GM21381 (cell line): ENCODE data around the gene PPIL6.

Experiments used
- ATAC-seq: cut with Tn5 transposase; IDR thresholded peaks from one replicate; pipeline ENCODE4 v1.9.1; 2021; ENCODE audit warnings: mild to moderate bottlenecking, moderate library complexity; ENCODE audit not compliant: unreplicated experiment

Gene PPIL6

GRCh38 chr6:109449795-109450673, 9.6 kb upstream of the PPIL6 start:
- no peak for ATAC-seq

DNA sequence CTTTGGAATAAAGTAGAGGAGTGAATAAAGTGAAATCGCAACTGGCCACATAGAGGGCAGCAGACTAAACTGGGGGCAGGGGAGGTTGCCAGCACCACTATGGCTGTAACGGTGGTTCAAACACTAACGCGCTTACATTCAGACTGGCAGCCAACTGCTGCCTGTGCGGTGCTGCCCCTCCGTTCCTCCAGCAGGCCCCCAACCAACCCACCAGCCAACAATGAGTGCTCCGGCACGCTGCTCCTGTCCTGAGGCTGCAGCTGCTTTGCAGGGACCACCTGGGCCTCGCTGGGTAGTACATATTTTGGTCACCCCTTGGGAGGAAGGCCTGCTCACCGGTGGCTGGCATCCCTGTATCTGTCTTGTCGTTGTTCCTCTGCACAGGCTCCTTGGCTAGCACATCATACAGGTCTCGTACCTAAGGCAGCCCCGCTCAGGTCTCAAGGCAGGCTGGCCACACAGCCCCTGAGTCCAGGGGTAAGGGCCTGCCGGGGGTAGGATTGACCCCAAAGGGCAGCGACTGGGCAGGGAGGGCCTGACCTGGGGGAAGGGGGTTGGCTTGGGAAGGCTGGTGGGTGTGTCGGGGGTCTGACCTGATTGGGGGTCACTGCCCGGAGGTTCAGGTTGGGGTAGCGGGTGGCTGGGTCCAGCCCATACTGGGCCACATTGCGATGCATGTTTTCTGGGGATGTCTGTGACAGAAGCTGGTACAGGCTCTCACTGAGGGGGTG, 8.8 kb upstream of the PPIL6 start:
- ATAC-seq, result no peak

- ATAC-seq, result no peak
These were observed 8.2 kb upstream of the PPIL6 start for GRCh38 chr6:109448615-109449014.

DNA sequence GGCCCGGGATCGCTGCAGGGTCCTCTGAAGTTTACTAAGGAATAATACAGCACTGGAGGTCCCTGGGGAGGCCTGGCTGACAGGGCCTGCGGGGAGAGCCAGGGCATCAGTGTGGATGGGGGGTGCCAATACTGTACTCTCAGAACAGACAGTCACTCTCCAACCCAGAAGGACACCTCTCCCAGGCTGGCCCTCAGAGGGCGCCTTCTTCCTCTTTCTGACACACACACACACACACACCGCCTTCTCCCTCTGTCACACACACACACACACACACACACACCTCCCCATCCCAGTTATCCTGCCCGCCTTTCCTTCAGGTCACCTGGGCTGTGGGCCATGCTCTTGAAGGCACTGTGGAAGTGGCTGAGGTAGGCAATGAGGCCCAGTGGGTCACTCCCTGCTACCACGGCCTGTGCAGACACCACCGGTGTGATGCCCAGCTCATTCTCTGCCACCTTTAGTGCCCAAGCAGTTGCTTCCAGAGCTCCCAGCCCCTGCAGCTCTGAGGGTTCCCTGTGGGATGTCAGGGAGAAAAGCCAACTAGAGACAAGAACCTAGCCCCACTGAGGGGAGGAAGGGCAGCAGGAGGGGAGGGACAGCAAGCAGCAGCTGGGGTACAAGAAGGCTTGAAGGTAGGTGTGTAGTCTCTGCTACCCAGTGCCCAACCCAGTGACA, 7.6 kb upstream of the PPIL6 start:
- no peak for ATAC-seq

DNA sequence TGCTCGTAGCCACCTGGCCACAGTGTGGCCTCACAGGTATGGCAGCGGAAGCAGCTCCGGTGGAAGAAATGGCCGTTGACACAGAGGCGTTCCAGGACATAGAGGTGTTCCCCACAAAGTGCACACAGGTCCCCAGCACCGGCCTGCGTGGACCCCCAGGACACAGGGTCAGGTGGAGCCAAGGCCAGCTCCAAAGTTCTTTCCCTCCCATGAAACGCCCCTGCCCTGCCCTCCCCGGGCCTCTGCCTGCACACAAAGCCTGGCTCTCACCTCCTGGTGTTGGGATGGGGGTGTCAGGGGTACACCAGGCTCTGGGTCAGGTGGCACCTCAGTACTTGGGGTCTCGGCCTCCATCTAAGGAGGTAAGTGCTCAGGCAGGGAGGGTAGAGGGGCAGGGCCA, 6.7 kb upstream of the PPIL6 start:
- no peak for ATAC-seq

GRCh38 chr6:109446541-109446940, 6.1 kb upstream of the PPIL6 start:
- no peak for ATAC-seq

GRCh38 chr6:109446072-109446471, 5.6 kb upstream of the PPIL6 start:
- ATAC-seq, result no peak

DNA sequence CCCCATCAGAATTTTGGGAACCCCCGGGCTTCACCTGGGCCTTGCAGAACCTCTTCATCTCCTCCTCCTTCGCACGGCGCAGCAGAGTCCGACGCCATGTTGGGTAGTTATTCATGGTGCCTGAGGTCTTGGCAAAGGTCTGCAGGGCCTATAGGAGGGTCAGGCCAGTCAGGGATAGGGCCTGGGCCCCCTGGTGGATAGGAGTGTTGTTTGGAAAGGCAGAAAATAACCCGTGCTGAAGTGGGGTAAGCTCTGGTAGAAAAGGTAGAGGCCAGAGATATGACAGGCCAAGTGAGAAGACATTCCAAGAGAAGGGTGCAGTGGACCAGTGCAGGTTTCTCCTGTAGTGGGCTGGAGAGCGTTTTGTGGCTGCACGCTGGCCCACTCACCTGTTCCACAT, 5.0 kb upstream of the PPIL6 start:
- no peak for ATAC-seq

DNA sequence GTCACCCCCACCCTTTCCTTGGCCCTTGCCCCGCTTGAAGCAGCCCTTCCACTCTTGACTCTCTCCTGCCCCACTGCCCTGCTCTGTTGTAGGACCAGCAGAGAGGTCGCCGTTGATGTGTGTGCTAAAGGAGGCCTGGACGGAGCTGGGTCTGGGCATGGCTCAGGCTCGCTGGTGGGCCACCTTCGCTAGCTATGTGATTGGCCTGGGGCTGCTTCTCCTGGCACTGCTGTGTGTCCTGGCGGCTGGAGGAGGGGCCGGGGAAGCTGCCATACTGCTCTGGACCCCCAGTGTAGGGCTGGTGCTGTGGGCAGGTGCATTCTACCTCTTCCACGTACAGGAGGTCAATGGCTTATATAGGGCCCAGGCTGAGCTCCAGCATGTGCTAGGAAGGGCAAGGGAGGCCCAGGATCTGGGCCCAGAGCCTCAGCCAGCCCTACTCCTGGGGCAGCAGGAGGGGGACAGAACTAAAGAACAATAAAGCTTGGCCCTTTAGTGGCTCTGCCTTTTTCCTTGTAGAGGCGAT, 3.1 kb upstream of the PPIL6 start:
- no peak for ATAC-seq

DNA sequence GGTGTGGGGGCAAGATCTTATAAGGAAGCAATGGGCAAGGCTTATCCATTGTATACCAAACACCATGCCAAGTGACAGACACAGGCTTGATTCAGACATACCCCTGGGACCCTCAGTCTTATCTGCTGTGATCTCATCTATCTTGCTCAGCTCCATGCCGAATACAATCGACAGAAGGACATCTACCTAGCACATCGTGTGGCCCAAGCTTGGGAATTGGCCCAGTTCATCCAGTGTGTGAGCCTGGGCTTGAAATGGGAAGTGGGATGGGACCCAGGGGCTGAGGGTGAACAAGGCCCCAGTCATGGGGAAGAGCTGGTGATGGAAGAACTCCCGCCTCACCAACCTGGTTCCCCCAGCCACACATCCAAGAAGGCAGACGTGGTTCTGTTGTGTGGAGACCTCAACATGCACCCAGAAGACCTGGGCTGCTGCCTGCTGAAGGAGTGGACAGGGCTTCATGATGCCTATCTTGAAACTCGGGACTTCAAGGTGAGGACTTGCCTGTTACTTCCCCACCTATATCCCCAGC, 2.0 kb upstream of the PPIL6 start:
- no peak for ATAC-seq

- peak; percentile 9 for ATAC-seq
These were observed 815 bp upstream of the PPIL6 start for GRCh38 chr6:109441069-109441816.

DNA sequence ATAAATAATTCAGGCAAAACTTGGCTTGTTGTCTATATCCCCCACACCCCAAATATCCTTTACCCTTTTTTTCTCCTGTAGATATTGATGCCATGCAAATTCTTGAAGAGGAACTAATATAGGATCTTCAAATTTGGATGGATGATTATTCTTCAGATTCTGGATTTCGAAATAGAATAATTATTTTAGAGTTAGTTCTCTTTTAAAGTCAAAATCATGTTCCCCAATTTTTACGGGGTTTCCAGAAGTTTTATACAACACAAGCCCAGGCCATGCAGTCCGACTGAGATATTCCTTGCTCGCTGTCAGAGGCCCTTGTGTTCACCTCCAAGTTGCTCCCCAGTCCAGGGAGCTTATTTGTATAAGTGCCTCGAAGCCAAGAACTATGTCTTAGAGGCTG, 4.4 kb downstream of the PPIL6 start:
- no peak for ATAC-seq

GRCh38 chr6:109434456-109434855, 6.0 kb downstream of the PPIL6 start:
- ATAC-seq, result no peak

GRCh38 chr6:109429496-109429895, 10.9 kb downstream of the PPIL6 start:
- no peak for ATAC-seq

- ATAC-seq, result no peak
These were observed 11.4 kb downstream of the PPIL6 start for GRCh38 chr6:109428889-109429477.

DNA sequence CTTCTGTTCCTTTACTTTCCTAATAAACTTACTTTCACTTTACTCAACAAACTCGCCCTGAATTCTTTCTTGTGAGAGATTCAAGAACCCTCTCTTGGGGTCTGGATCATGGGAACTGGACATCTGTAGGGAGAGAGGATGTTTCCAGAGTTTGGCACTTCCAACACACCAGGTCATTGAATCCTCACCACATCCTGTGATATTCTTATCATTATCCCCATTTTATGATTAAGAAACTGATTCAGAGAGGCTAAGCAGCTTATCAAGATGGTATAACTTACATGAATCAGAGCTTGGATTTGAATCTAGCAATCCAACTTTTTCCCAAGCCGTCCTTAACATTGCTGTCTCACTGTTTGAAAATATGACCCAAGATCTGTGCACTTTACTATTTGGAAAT, 15.5 kb downstream of the PPIL6 start:
- ATAC-seq, result no peak

DNA sequence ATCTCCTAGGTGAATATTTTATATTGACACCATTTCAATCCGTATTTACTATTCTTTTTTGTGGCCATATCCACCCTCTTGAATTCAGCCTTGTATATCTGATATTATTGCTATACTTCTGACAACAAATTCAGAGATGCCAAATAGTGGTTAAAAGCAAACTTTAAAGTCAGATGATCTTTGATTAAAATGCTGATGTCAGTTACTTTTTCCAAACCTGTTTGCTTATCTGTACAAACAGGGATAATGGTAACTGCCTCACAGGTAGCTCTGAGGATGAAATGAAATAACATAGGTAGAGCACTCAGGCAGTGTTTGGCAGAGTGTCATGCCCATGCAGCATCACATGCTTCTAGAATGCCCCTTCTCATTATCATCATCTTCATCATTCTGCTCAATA, 19.2 kb downstream of the PPIL6 start:
- ATAC-seq, result no peak

DNA sequence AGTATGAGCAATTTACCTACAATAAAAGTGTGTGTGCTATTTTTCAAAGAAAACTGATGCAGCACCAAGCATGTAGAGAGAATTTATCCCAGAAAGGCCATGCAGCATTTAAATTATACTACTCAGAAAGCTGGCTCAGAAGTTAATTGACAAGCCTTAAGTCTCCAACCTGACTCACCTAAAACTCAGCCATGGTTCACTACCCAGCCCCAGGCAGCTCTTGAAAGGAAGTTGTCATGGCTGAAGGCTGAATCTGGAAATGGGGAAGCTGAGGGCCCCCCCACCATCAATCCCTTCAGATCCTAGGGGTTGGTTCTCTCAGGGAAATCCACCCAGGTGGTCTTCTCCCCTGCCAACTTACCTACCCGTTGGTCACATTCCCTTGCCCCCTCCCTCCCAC, 19.7 kb downstream of the PPIL6 start:
- ATAC-seq, result no peak

DNA sequence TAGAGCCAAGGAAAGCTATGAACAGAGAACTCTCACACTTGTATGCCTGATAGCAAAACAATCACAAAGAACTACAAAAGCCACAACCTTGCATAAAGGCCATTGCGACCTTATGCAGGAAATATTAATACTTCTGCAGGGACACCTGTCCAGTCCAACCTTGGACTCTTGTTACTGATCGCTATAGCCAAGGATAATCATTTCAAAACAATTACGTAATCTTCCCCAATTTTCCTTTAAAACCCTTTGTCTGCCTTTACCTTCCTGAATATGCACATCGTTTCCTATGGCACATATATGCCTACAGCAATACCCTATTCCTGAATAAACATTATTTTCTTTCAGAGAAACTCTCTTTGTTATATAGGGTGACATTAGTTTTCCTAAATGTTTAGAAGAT, 22.8 kb downstream of the PPIL6 start:
- no peak for ATAC-seq

DNA sequence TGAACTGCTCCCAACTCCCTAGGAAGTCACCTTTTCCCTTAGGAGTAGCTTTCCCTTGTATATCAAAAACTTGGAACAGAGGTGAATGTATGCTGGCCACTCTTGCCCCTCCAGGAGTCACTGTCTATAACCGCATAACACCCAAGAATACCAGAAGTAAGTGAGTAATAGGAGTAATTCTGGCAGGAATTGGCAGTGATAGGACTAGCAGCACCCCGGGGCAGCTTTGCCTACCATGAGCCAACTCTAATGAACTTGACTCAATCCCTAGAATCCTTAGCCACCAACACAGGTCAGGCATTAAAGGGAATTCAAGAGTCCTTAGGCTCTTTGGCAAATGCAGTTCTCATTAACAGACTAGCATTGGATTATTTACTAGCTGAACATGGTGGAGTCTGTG, 29.4 kb downstream of the PPIL6 start:
- no peak for ATAC-seq
